AG09319 (cell line): ENCODE results near the gene ZC3H18.

Source experiments
- DNase-seq: peaks from one replicate; pipeline ENCODE4 v3.0.0-alpha.2; 2010; ENCODE audit warnings: low read depth; ENCODE audit errors: extremely low read depth
- TF ChIP-seq, protein P1 (sequence below): IDR thresholded peaks from 2 replicates; pipeline ENCODE4 v1.5.1; 2011; ENCODE audit warnings: low read depth, mild to moderate bottlenecking, inconsistent platforms, low read length, moderate library complexity

ZC3H18 gene

DNA sequence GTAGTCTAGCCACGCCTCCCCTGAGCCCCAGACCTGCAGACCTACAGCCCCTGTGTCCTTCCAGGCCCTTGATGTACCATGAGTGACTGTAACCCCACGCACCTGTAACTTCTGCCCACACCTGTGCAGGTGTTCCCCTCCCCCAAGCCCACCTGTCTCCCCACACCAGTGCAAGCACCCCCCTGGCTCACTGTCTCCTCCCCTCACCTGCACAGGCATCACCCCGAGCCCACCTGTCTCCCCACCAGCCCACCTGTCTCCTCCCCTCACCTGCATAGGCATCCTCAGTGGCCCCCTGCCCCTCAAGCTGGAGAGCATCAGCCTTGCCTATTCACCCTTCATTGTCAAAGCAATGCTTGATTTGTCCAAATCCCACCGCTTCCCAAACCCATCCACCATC lies 32.3 kb upstream of the ZC3H18 start:
- DNase-seq = no peak

DNA sequence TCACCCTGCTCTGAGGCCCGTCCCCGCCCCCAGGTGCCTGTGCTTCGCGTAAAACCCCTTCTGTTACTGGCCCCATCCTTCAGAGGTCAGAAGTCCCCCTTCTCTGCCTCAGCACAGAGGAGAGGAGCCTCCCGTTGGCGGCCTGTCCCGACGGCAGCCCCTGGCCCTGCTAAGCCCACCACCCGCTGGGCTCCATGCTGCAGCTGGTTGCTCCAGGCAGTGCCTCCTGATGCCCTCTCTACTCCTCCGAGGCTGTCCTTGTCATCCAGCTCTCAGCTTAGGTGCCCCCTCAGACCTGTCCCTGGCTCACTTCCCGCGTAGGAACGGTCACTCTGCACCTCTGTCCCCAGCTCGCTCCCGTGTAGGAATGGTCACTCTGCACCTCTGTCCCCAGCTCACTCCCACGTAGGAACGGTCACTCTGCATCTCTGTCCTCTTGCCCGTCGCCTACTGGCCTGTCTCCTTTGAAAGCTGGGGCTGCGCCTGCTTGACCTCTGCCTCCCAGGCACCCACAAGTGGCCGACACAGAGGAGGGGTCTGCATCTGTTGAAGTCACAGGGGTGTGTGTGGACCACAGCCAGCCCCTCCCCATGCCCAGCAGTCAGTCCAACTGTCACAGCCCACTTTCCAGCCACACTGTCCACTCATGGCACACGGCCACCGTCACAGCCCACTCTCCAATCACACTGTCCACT lies 31.7 kb upstream of the ZC3H18 start:
- DNase-seq = no peak
- TF ChIP-seq, protein P1, sequence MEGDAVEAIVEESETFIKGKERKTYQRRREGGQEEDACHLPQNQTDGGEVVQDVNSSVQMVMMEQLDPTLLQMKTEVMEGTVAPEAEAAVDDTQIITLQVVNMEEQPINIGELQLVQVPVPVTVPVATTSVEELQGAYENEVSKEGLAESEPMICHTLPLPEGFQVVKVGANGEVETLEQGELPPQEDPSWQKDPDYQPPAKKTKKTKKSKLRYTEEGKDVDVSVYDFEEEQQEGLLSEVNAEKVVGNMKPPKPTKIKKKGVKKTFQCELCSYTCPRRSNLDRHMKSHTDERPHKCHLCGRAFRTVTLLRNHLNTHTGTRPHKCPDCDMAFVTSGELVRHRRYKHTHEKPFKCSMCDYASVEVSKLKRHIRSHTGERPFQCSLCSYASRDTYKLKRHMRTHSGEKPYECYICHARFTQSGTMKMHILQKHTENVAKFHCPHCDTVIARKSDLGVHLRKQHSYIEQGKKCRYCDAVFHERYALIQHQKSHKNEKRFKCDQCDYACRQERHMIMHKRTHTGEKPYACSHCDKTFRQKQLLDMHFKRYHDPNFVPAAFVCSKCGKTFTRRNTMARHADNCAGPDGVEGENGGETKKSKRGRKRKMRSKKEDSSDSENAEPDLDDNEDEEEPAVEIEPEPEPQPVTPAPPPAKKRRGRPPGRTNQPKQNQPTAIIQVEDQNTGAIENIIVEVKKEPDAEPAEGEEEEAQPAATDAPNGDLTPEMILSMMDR = no peak

More for the DNA sequence above, 32.3 kb upstream of the ZC3H18 start:
- TF ChIP-seq, protein P1 = no peak

DNA sequence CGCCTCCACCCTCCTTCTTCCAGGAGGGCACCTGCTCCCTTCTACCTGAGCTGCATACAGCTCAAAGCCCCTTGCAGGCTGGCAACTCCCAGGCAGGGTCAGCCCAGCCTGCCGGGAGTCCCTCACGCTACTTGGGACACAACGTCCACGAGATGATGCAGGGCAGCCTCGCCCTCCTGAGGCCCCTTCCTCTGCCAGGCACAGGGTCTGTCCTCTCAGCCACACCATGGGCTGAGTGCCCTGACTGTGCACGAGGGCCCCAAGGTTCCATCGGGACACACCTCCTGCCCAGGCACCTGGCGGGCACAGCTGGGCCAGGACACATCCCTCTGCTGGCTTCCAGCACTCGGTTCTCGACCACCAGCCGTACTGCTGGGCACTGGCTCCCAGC lies 30.9 kb upstream of the ZC3H18 start:
- DNase-seq = no peak
- TF ChIP-seq, protein P1 = no peak

DNA sequence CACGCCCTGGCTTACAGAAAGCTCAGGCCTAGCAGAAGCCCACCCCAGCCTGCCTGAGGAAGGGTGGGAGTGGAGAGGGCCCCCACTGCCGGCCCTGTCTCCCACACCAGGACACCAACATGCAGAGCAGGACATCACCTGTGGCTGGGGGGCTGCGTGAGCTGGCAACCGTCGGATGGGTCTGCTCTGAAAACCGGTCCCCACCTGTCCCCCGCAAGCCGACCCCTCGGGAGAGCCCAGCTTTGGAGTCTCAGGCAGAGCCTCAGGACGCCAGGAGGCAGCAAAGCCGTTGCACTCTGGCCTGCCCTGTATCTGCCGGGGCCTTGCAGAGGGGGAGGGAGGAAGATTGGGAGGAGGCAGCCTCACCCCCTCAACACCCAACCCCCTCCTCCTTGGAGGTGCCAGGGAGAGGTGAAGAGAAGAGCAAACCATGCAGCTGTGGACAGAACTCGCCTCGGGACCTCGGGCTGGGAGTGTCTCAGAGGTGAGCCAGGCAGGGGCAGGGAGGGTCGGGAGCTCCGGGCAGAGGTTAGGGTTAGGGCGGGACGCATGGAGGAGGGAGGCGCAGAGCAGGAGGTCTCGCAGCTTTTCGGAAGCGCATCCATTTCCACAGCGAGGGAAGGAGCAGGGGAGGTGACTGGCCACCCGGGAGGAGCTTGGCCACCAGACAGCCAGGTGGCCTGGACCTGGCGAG lies 30.4 kb upstream of the ZC3H18 start:
- TF ChIP-seq, protein P1 = no peak

DNA sequence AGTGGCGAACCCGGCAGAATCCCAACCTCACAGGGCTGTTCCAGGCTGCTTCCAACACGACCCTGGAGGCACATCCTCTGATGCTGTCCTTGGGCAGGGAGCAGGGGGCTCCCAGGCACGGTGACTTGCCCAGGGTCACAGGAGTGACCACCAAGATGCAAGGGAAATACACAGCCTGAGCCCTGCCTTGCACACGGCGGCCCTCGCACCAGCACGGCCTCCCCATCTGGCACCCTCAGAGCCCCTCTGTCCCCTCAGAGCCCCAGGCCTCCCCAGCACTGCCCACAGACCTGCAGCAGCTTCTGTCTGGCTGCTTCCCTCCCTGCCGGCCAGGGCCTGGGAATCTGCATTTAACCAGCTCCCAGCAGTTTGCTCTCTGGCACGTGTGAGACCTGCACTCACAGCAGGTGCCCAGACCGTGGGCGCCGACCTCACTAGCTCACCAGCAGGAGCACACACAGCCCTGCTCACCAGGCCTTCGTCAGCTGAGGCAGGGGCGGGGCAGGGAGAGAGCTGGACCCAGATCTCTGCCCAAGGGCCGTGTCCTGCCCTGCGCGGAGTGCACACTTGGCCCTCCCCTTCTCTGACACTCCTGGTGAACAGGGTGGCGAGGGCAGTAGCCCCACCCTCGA lies 29.7 kb upstream of the ZC3H18 start:
- no peak for DNase-seq
- TF ChIP-seq, protein P1 = no peak

More for the DNA sequence above, 30.4 kb upstream of the ZC3H18 start:
- DNase-seq = no peak

DNA sequence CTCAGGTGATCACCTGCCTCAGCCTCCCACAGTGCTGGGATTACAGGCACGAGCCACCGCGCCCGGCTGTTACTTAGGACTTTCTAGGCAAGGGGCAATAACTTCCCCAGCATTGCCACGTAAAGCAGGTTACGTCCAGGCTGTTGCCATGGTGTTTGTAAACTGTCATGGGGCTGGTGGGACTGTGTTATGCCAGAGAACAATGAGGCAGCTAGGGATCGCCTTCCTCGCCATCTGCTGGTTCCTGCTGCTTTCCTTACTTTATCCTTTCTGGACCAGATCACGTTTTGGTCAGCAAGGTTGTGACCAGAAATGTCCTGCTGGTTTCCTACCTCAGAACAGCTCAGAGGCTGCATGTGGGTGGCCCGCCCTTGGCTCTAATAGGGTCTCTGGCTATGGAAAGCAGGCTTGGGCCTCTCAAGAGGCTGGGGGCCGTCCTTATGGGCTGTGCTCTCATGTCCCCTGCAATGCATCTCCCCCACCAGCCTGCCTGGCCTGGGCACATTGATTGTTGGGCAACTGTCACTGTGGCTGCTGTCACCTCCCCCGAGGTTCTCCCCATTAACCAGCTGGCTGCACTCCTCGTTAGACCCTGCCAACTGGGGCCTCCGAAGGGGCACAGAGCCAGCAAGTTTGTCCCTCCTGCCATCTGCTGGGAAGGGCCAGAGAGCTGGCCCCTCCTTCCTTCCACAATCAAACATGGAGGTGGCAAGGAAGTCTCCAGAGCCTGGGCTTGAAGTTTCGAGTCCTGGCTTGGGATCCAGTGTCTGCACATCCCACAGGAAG lies 28.2 kb upstream of the ZC3H18 start:
- TF ChIP-seq, protein P1 = no peak

More for the DNA sequence above, 28.2 kb upstream of the ZC3H18 start:
- no peak for DNase-seq
